ENCODE measurements around the gene IL1R2. TPM values are rescaled to one million over a fixed set of nuclear protein-coding genes. Genes with fewer than 3 reads are reported as not detected.
A peak's percentile ranks its signal among the peaks of the same experiment; 100 is the strongest.

IL1R2 gene, protein sequence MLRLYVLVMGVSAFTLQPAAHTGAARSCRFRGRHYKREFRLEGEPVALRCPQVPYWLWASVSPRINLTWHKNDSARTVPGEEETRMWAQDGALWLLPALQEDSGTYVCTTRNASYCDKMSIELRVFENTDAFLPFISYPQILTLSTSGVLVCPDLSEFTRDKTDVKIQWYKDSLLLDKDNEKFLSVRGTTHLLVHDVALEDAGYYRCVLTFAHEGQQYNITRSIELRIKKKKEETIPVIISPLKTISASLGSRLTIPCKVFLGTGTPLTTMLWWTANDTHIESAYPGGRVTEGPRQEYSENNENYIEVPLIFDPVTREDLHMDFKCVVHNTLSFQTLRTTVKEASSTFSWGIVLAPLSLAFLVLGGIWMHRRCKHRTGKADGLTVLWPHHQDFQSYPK
- 0.20 and 0.22 TPM in 2 replicates for total RNA-seq

DNA sequence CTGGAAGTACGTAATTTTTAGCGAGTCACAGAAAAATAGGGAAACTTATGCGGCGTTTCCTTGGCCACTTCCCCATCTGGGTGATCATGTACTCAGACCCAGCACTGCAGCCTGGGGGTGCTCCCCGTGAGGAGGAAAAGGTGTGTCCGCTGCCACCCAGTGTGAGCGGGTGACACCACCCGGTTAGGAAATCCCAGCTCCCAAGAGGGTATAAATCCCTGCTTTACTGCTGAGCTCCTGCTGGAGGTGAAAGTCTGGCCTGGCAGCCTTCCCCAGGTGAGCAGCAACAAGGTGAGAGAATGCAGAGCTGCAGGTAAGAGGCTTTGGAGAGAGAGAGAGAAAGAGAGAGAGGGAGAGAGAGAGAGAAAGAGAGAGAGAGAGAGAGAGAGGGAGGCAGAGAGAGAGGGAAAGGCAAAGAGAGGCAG is at the start of gene IL1R2:
Gene IL1R2 (plus strand): TSS at position 240 of the 425 bp plus-strand sequence. CDS start 16,616 bp downstream, outside the sequence.
- no peak for DNase-seq (ENCODE audit: low read depth in 2 of 2)

DNA sequence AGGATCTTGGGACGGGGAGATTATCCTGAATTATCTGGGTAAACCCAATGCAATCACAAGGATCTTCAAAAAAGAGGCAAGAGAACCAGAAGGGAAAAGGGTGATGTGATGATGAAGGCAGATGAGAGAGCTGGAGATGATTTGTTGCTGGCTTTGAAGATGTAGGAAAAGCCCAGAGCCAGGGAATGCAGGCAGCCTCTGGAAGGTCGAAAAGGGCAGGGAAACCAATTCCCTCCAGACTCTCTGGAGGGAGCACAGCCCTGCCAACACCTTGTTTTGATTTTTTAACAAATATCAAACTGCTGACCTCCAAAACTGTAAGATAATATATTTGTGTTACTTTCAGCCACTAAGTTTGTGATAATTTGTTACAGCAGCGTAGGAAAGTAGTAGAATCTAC is 48.9 kb upstream of the IL1R2 start:
- no peak for DNase-seq (ENCODE audit: low read depth in 2 of 2)

DNA sequence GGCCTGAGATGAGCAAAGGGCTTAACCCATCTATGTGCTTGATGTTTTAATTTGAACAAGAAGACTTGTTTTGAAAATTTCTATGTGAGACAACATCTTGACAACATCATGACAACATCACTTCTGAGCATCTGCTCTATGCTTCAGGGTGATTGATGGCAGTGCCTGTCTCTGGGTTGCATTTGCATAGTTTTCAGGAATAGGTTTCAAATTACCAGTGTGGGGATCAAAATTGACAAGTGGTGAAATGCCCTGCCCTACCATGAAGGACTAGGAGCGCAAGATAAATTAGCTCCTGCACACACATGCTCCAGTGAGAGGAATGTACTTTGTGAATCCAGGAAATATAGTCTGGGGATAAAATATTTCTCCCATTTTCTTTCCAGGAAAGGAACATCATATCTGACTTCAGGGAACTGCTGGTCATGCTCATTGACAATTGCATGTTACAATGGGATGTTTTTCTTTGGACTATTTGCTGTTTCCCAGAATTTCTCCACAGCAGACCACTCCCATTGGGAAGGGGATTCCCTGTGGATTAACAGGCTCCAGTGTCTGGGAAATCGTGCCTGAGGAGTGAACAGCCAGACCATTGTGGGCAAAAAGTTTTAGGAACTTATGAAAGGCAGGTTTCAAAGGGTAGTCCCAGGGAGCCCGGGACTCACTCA is 45.3 kb upstream of the IL1R2 start:
- DNase-seq (ENCODE audit: low read depth in 2 of 2) = no peak

DNA sequence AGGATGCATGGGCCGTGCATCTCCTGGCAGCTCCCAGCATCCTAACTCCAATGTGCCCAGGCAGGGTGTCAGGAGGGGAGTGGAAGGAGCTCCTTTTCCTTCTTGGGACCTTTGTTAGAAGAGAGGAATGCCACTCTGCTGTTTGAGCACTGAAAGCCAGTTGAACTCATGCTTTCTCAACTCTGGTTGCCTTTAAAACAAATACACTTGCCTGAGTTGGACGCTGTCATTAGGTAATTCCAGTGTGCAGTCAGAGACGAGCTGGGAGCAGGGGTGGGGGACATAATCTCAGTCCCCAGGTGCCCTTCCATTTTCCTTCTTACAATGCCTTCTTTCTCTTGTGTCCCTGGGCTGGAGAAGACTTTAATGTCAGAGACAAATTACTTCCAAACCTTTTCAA is 44.4 kb upstream of the IL1R2 start:
- no peak for DNase-seq (ENCODE audit: low read depth in 2 of 2)

DNA sequence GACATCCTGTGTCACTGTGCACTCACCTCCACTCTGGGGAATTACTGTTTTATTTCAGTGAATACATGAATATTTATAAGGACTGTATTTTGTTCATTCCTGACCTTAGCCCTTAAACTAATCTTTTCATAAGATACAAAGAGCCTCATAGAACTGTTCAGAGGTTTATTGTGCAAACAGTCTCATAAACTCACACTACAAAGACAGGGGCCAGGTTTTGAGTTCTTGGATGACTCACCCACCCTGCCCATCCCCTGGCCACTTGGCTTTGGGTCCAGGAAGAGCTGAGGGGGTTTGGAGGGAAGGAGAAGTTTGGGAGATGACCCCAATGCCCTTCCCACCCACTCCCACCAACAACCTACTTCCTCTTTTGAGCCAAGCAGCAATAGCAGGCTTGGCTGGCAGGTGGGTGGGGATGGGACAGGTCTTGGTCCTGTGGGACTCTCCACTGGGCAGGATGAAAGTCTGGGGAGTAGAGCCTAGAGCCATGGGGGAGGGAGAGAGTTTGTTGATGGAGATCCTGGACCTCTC is 43.1 kb upstream of the IL1R2 start:
- DNase-seq (ENCODE audit: low read depth in 2 of 2) = no peak

DNA sequence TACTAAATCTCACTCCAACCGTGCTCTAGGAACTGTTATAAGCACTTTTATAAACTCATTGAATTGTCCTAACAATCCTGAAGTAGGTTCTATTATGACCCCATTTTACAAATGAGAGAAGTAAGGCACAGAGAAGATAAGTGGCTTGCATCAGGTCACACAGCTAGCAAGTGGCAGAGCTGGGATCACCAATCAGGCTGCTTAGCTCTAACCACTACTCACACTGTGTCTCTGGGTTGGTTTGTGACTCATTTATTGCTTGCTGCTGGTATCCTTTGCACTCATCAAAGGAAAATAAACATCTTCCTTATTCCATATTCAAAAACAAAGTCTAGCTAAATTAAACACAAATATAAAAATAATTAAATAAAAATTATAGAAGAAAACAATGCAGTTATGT is 42.5 kb upstream of the IL1R2 start:
- DNase-seq (ENCODE audit: low read depth in 2 of 2) = no peak

DNA sequence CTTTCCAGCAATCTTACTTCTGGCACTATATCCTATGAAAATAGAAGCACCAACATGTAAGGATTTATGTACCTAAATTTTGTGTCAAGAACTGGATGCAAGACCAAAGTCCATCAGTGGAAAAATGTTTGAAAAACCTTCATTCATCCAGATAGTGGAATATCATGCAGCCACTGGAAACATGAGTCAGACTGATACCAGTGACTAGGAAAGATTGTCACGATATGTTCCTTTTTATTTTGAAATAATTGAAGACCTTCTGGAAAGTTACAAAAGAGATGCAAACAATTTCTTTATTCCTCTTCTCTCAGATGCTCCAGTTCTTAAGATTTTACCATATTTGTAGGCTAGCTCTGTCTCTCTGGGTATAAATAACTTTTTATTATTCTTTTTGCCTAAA is 40.5 kb upstream of the IL1R2 start:
- no peak for DNase-seq (ENCODE audit: low read depth in 2 of 2)

DNA sequence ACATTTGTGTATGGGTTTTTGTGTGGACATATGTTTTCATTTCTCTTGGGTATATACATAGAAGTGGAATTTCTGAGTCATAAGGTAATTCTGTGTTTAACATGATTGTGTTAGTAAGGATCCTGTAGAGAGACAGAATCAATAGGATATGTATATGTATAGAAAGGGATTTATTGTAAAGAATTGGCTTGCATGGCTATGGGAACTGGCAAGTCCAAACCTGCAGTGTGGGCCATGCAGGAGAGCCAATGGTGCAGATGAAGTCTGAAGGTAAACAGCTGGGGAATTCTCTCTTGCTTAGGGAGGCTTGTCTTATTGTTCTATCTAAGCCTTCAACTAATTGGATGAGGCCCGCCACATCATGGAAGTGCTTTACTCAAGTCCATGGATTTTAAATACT is 39.2 kb upstream of the IL1R2 start:
- no peak for DNase-seq (ENCODE audit: low read depth in 2 of 2)

DNA sequence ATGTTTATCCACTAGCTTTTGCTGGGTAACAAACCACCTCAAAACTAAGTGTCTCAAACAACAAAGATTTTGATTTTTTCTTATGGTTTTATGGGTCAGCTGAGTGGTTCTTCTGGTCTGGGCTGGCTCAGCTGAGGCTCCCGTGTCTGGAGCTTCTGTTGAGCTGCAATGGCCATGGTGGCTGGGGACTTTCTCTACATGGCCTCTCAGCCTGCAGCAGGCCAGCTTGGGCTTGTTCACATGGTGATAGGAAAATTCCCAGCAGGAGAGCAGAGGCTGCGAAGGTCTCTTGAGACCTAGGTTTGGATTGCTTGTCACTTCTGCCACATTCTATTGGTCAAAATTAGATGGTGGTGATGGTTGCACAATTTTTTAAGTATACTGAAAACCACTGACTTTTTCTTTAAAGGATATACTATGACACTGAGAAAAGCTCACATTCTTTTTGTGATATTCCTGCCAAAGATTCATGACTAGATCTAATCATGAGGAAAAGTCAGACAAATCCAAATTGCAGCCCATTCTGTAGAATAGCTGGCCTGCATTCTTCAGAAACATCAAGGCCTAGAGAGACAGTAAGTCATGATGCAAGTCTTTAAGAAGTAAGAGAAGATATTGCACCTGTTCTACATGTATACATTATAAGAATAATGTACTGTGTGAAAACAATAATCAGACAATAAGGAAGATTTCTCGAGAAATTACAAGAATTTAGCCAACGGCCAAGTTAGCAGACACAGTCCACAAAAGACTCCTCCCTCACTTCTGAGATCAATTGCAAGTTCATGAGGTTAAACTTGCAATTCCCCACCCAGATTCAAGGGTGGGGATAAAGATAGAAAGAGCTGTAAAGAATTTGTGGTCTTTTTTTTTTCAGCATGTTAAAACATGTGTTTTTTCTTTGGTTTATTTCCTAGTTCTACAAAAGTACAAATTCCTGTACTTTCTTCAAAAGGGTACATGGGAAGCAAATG is 35.0 kb upstream of the IL1R2 start:
- no peak for DNase-seq (ENCODE audit: low read depth in 2 of 2)

DNA sequence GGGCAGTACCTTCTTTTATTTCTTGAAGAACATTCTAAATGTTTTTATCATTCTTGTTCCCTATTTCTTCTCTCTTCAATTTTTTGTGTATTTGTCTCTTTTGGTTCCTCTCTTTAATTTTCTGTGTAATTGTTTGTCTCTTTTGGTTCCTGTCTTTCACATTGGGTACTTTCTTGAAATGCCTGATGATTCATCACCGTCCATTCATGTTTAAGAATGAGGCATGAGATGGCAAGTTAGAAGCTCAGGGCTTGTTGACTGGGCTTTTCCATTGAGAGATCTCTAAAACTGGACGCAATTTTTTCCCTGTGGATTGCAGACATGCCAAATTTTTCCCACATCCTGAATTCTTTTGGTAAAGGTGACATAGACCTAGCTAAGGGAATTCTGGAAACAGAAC is 33.7 kb upstream of the IL1R2 start:
- peak in 1 of 2 donors; percentile 13 for DNase-seq (ENCODE audit: low read depth in 2 of 2)

DNA sequence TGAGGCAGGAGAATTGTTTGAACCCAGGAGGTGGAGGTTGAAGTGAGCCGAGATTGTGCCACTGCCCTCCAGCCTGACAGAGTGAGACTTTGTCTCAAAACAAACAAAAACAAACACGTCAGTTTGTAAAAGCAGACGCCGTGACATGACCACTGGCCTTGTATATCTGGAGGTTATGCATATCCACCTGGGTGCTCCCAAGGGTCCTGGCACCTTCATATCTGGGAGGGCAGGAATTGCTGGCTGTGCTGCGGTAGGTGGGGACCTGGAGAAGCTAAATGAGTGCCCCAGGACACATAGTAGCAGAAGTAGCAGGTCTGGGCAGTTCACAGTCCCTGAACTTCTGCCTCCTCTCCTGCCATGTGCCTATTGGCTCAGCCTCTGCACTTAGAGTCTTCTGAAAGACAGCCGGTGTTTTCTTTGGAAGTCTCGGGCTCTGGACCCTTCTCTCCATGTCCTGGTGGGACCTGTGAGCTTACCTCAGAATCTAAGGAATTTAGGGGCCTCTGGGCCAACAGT is 30.9 kb upstream of the IL1R2 start:
- DNase-seq (ENCODE audit: low read depth in 2 of 2) = no peak

DNA sequence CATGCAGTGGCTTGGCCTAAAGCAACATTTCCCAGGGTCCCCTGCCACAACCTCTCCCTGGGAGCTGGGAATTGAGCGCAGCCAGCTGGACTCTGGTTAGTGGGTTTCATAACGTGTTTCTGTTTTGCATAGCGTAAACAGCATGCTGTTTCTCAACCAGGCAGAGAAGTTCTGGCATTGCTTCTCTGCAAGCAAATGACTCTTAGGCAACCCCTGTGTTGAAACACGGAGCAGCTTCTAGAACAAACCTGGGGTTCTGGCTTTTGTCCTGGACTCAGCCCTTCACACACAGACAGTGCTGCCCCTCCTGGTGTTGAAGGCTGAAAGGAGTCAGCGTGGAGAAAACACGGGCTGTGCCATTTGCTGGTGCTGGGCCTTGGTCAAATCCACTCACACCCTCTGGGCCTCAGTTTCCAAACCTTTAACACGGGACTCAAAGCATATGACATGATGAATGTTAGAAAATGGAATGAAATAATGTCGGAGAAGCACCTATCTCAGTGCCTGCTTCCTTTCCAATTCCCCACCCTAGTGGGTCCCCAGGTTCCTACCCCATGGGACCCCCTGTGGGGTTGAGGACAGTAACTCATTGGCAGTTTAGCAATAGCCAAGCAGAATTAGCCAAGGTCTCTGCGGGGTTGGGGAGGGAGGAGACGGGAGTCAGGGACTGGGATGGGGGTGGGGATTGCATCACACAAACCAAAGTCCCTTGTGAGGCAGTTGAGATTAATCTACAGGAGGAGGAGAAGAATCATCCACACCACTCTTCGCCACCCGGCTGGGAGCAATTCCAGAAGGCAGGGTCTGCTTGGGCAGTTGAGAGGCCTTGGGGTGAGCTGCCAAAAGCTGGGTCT is 30.2 kb upstream of the IL1R2 start:
- no peak for DNase-seq (ENCODE audit: low read depth in 2 of 2)

DNA sequence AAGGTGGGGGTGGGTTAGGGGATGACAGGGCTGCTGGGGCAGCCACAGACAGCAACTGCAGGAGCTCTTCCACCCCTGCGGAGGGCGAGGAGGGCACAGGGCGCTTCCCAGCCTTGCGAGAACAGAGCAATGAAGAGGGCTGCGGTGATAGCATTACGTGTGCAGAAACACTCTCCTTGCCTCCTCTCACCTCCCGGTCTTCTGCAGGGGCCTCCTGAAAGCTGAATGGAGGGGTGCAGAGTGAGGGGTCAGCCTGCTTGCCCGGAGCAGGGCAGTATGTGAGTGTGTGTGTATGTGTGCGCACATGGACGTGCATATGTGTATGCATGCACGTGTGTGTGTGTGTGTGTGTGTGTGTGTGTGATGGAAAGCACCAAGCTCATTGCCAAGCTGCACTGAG is 29.5 kb upstream of the IL1R2 start:
- DNase-seq (ENCODE audit: low read depth in 2 of 2) = no peak

DNA sequence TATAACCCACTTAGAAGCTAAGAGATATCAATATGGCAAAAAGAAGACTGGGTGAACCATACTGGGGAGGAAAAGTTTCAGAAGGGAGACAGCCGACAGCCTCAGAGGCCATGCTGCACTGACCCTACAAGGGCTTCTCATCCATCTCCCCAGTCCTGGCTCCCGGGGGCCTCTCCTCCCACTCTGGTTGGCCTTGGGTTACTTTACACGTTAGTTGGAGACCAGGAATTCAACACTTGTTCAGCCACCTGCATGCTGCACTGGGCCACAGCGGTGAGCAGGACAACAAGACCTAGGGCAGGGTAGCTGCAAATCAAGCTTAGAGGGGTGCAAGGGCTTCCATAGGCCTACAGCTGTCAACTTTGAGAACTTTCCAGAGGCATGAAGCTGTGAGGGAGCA is 28.6 kb upstream of the IL1R2 start:
- DNase-seq (ENCODE audit: low read depth in 2 of 2) = no peak

DNA sequence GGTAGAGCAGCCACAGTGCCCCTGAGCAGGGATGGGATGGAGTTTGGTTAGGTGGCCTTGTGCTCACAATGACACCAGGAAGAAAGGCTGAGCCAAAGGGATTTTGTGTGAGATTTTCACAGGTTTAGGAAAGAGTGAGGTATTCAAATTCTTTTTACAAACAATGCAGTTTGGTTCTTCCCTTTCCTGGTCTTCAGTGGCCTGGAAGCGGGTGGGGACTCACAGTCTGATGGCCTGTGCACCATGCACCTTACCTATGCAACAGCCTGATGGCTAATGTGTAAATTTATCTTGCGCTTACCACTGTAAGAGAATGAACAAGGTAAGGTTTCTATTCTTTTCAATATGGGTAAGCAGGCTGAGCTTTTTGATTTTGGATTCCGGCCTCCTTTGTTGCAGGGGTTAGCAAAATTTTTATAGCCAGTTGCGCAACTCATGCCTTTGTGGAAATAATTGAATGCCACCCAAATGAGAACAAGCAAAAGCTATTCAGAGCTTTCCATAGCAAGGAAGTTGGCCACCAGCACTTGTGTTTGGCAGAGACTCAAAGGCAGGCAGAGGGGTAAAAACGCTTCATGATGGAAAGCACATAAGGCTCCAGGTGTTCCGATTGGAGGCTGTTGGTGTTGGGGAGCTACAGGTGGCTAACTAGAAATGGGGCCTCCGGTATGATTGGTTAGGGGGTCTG is 23.8 kb upstream of the IL1R2 start:
- peak in 1 of 2 donors; percentile 68 for DNase-seq (ENCODE audit: low read depth in 2 of 2)

DNA sequence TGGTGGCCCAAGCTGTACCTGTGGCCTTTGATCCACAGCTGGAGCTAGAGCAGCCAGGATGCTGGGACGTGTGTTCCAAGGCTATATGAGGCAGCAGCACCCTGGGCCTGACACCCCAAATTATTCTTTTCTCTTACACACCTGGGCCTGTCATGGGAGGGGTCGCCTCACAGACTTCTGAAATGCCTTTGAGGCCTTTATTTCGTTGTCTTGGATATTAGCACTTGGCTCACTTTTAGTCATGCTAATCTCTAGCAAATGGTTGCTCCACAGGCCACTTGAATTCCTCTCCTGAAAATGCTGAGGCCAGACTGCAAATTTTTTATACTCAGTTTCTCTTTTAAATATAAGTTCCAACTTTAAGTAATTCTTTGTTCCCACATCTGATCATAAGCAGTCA is 22.0 kb upstream of the IL1R2 start:
- no peak for DNase-seq (ENCODE audit: low read depth in 2 of 2)

DNA sequence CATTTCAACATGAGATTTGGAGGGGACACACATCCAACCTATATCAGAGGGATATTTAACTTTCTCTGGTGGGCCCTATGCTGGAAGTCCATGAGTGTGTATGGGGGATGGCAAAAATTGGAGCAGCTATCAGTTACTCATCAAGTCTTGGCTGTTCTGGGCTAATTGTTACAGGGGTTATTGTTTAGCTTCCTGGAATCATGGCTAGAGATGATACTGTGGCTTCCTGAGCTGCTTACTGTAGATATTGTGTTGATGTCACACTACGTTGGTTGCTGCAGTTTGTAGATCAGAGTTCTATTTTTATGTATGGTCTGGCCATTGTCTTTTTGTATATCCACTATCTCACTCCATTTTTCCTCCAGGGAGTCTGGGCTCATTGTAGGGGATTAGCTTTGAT is 20.9 kb upstream of the IL1R2 start:
- no peak for DNase-seq (ENCODE audit: low read depth in 2 of 2)

DNA sequence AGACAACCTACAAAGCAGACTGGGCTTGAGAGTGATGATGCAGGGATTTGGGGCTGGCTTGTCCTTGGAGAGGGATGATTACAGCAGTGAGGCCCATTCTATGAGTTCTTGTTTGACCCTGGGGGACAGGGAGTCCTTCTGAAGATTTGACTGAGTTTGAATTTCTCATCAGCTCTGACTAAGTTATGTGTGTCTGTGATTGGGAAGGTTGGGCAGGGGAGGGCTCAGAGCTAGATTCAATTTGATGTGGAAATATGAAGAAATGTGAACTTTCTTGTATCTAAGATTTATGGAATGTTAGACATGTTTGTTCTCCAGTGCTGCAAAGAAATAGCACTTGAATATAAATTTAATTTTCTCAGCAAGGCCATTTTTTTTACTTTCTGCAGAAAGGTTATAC is 19.9 kb upstream of the IL1R2 start:
- no peak for DNase-seq (ENCODE audit: low read depth in 2 of 2)

DNA sequence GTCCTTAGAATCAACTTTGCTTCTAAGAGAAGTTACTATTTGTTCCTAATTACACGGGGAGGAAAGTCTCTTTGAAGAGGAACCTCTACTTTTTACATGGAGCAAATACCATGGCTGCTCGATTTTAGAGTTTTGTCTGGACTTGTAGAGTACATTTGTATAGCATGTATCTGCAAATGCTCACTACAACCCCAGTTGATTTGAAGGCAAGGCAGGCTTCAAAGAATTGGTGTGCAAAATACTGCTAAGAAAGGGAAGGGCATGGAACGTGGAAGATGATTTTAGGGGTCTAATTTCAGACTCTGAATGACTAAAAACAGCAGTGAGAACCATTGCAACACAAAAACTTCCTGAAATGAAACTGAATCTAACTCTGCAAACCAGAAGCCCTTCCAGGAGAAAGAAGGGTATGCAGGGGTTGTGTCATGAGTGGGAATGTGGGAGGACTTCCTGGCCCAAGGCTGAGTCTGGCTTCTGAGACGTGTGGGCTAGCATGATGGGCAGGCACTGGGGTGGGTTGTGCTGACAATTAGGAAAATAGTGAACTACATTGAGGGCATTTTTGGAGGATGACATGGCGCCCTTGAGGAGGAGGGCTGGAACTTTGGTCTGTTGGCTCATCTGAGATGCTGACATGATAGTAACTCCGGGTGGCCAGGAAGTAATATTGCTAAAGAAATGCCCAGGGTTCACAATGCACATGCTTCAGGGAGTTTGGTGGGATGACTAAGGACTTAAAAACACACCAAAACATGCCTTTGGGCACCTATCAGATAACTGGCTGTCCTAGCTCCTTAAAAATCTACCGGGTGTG is 18.9 kb upstream of the IL1R2 start:
- no peak for DNase-seq (ENCODE audit: low read depth in 2 of 2)

Measured in lung microvascular endothelial cell (primary cell).